Urinary bladder (tissue), 4 donors: ENCODE results near the gene RFC2. TPM values are rescaled to one million over a fixed set of nuclear protein-coding genes. Genes with fewer than 3 reads are reported as not detected.
"Not testable (repeated sequence)": the region's sequence is repeated elsewhere in the genome, so short reads cannot be mapped to it uniquely, and the experiment has no call there.

Experiments
- DNase-seq: peaks from one replicate; pipeline ENCODE4 v3.0.0-alpha.2; 2015; ENCODE audit errors: extremely low spot score
- H3K27ac ChIP-seq: one replicate; pipeline ENCODE4 v1.5.1; 2013; ENCODE audit warnings: low read depth, mild to moderate bottlenecking, moderate library complexity
- H3K36me3 ChIP-seq: one replicate; pipeline ENCODE4 v1.6.1; 2013; ENCODE audit warnings: mild to moderate bottlenecking, moderate library complexity; ENCODE audit not compliant: insufficient read depth
- H3K4me1 ChIP-seq: one replicate; pipeline ENCODE4 v1.6.1; 2013; ENCODE audit warnings: mild to moderate bottlenecking, moderate library complexity; ENCODE audit not compliant: insufficient read depth
- H3K4me3 ChIP-seq: one replicate; pipeline ENCODE4 v1.5.1; 2013; ENCODE audit warnings: low read depth, low read length
- WGBS: extraction: QIAGEN DNeasy Blood & Tissue Kit; methylation state at CpG from one replicate; pipeline ENCODE4 v1.1.7; 2013; 5-methylcytosine and 5-hydroxymethylcytosine counted together
- polyA plus RNA-seq: library from polyadenylated mRNA; stranded (reverse); fragments of 200-250 nt; gene quantifications from one replicate; pipeline ENCODE4 v1.2.3, GENCODE V29; 2013
- total RNA-seq: library from RNA; depleted of rRNA; stranded (reverse); fragments of >200 nt; gene quantifications from one replicate; pipeline ENCODE4 v1.2.3, GENCODE V29; 2014
- donor health status: healthy with polysubstance abuse.
- donor health status: healthy.

Gene RFC2
- total and polyA plus RNA-seq, 2 donors: 19.5 to 22.4 TPM

DNA sequence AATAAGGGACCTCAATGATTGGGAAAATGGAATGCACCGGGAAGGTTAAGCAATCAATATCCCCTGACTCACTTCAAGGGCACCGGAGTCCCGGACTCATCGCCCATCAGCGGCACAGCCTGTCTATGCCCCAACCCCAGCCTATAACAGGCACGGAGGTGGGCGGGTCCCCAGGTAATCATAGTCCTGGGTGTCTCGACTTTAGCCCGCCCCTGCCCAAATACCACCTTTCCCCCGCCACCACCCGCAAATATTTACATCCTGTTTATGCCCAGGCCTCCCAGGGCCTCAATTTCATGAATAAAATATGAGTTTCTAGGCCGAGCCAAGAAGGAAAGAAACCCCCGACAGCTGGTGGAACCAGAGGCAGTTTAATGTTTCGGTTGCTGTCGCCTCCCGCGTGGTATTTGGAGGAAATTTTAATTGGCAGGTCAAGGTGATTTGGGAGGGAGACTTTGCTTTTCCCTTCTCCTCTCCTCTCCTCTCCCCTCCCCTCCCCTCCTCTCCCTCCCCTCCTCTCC is 15.6 kb upstream of the RFC2 start:
- Histone ChIP-seq H3K4me3 (peak overlapping the region; percentile 67), H3K36me3 (no peaks in the 10 kb centered on the region), H3K27ac (no peak overlapping the region), H3K4me1 (no peaks in the 10 kb centered on the region)
- no peak for DNase-seq
- WGBS: under 1% methylated on average over 17 of the region's 17 CpGs

- H3K4me3 ChIP-seq: no peak overlapping the region
- no peak for DNase-seq
- no peak overlapping the region for H3K27ac ChIP-seq
- no peaks in the 10 kb centered on the region for H3K4me1 ChIP-seq
- WGBS: 69% methylated on average over 13 of the region's 13 CpGs
- no peaks in the 10 kb centered on the region for H3K36me3 ChIP-seq
These were observed 13.8 kb upstream of the RFC2 start for GRCh38 chr7:74267756-74268565.

- DNase-seq: no peak
- no peaks in the 10 kb centered on the region for H3K36me3 ChIP-seq
- 74% methylated on average over 7 of the region's 7 CpGs for WGBS
- H3K27ac ChIP-seq: no peak overlapping the region
- H3K4me3 ChIP-seq: no peak overlapping the region
- no peaks in the 10 kb centered on the region for H3K4me1 ChIP-seq
These were observed 12.2 kb upstream of the RFC2 start for GRCh38 chr7:74266191-74266963.

GRCh38 chr7:74263399-74264120 is 9.4 kb upstream of the RFC2 start:
- WGBS: 75% methylated on average over 21 of the region's 21 CpGs
- H3K36me3 ChIP-seq: no peaks in the 10 kb centered on the region
- H3K4me1 ChIP-seq: no peaks in the 10 kb centered on the region
- no peak for DNase-seq
- H3K4me3 ChIP-seq: no peak overlapping the region
- no peak overlapping the region for H3K27ac ChIP-seq

GRCh38 chr7:74262639-74263398 is 8.6 kb upstream of the RFC2 start:
- WGBS: 76% methylated on average over 20 of the region's 20 CpGs
- H3K4me3 ChIP-seq: no peak overlapping the region
- H3K36me3 ChIP-seq: no peaks in the 10 kb centered on the region
- H3K27ac ChIP-seq: no peak overlapping the region
- DNase-seq: no peak
- H3K4me1 ChIP-seq: no peaks in the 10 kb centered on the region

GRCh38 chr7:74258639-74259038 is 4.4 kb upstream of the RFC2 start:
- Histone ChIP-seq H3K27ac (no peak overlapping the region), H3K36me3 (no peaks in the 10 kb centered on the region), H3K4me1 (no peaks in the 10 kb centered on the region), H3K4me3 (no peak overlapping the region)
- 71% methylated on average over 9 of the region's 9 CpGs for WGBS
- no peak for DNase-seq

DNA sequence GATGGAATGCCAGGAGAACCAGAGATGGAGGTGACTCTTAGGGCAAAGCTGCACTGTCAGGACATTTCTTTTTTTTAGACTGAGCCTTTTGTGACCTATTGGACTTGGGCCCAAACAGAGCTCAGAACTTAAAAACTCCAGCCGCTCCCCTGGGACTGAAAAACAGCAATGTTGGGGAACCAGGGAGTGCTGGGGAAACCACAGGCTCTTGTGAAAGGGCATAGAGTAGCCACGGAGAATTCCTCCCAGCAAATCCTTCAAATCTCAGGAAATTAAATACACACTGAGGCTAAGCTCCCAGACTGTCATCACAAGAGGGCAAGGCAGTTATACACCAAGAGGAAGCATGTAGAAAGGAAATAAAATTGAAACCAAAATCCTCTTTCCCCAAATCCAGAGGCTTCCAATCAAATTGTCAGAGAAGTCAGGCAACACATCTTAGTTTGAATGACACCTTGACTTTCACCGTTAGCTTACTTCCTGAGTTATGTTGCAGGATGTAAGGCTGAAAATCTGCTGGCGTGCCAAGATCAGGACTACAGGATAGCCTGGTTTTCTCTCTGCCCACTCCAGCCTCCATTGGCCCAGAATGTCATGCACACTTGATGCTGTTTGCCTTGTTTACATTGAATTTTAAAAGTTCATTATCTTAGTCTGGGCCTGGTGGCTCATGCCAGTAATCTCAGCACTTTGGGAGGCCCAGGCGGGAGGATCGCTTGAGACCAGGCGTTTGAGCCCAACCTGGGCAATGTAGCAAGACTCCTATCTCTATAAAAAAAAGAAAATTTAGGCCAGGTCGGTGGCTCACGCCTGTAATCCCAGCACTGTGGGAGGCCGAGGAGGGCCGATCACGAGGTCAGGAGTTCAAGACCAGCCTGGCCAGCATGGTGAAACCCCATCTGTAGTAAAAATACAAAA is 2.6 kb upstream of the RFC2 start:
- no peak overlapping the region for H3K27ac ChIP-seq
- H3K36me3 ChIP-seq: no peaks in the 10 kb centered on the region
- H3K4me1 ChIP-seq: no peaks in the 10 kb centered on the region
- 81% methylated on average over 12 of the region's 12 CpGs for WGBS
- H3K4me3 ChIP-seq: no peak overlapping the region
- DNase-seq: no peak

GRCh38 chr7:74255461-74255860 is 1.3 kb upstream of the RFC2 start:
- not testable (repeated sequence) for H3K4me3 ChIP-seq, H3K4me1 ChIP-seq, H3K36me3 ChIP-seq, DNase-seq, H3K27ac ChIP-seq
- 85% methylated on average over 6 of the region's 6 CpGs for WGBS

DNA sequence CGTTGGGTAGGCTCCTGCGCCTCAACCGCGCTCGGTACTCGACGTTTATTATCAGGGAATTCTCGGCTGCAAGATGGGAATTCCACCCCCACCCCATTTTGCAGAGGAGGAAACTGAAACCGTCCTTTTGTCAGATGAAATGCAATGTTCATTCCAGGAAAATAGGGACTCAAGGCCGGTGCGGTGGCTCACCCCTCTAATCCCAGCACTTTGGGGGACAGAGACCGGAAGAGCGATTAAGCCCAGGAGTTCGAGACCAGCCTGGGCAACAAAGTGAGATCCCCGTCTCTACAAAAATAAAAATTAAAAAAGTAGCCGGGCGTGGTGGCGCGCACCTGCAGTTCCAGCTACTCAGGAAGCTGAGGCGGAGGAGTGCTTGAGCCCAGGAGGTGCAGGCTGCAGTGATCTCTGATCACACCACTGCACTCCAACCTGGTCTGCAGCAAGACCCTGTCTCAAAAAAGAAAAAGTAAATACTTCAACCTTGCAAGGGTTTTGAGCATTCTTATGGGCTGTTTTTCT is 720 bp upstream of the RFC2 start:
- Histone ChIP-seq H3K4me3 (peak overlapping the region; percentile 74), H3K4me1 (no peaks in the 10 kb centered on the region)
- 21% methylated on average over 20 of the region's 20 CpGs for WGBS

DNA sequence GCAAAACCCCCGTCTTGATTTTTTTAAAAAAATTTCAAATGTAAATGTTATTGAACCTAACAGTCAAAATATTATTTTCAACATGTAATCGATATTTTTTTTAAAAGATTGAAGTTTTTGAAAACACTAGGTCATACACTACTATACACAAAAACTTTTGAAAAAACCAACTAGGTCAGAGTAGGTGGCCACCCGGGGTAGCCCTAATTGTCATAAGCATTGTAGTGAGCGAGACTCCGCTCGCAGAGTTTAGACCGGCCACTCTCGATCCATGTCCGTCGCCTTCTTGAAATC is 417 bp downstream of the RFC2 start:
- Histone ChIP-seq H3K36me3 (peaks cover 3% of the 10 kb centered on the region), H3K4me1 (no peaks in the 10 kb centered on the region), H3K27ac (no peak overlapping the region), H3K4me3 (peak overlapping the region; percentile 74)
- no peak for DNase-seq
- WGBS: 1% methylated on average over 10 of the region's 10 CpGs

More for the DNA sequence above, 720 bp upstream of the RFC2 start:
- H3K27ac ChIP-seq: peak overlapping the region; percentile 92
- peaks cover 3% of the 10 kb centered on the region for H3K36me3 ChIP-seq
- no peak for DNase-seq

- WGBS: 69% methylated on average over 7 of the region's 7 CpGs
- Histone ChIP-seq H3K27ac (no peak overlapping the region), H3K4me3 (no peak overlapping the region), H3K4me1 (no peaks in the 10 kb centered on the region), H3K36me3 (peaks cover 3% of the 10 kb centered on the region)
- DNase-seq: no peak
These were observed 868 bp downstream of the RFC2 start for GRCh38 chr7:74253331-74253730.

GRCh38 chr7:74252893-74253292 is 1.3 kb downstream of the RFC2 start:
- Histone ChIP-seq H3K36me3 (peaks cover 3% of the 10 kb centered on the region), H3K4me1 (no peaks in the 10 kb centered on the region), H3K27ac (no peak overlapping the region), H3K4me3 (no peak overlapping the region)
- 73% methylated on average over 5 of the region's 5 CpGs for WGBS
- no peak for DNase-seq
